ELF-1 (cell line): Measurements from ENCODE around the gene AMZ1.
A peak's percentile ranks its signal among the peaks of the same experiment; 100 is the strongest.
"Not testable (repeated sequence)": the region's sequence is repeated elsewhere in the genome, so short reads cannot be mapped to it uniquely, and the experiment has no call there.

Source experiments
- DNase-seq: peaks from one replicate; pipeline ENCODE4 v3.0.0-alpha.2; 2016; ENCODE audit warnings: low read depth, low spot score

AMZ1 gene

GRCh38 chr7:2668401-2668800 is 19.6 kb upstream of the AMZ1 start:
- no peak for DNase-seq

GRCh38 chr7:2670171-2670570 is 17.8 kb upstream of the AMZ1 start:
- DNase-seq = no peak

- peak; percentile 83 for DNase-seq
These were observed 17.1 kb upstream of the AMZ1 start for GRCh38 chr7:2670720-2671391.

GRCh38 chr7:2673214-2673613 is 14.8 kb upstream of the AMZ1 start:
- not testable (repeated sequence) for DNase-seq

GRCh38 chr7:2673934-2674333 is 14.1 kb upstream of the AMZ1 start:
- DNase-seq = no peak

GRCh38 chr7:2675256-2675764 is 12.7 kb upstream of the AMZ1 start:
- DNase-seq = no peak

- DNase-seq = peak; percentile 43
These were observed 11.4 kb upstream of the AMZ1 start for GRCh38 chr7:2676576-2676975.

GRCh38 chr7:2678454-2678853 is 9.5 kb upstream of the AMZ1 start:
- not testable (repeated sequence) for DNase-seq

GRCh38 chr7:2679135-2680127 is 8.6 kb upstream of the AMZ1 start:
- not testable (repeated sequence) for DNase-seq

GRCh38 chr7:2680256-2680655 is 7.7 kb upstream of the AMZ1 start:
- DNase-seq = no peak

- DNase-seq = peak; percentile 79
These were observed 7.1 kb upstream of the AMZ1 start for GRCh38 chr7:2680792-2681490.

GRCh38 chr7:2681929-2682799 is 5.8 kb upstream of the AMZ1 start:
- no peak for DNase-seq

GRCh38 chr7:2684501-2684900 is 3.5 kb upstream of the AMZ1 start:
- no peak for DNase-seq

GRCh38 chr7:2686101-2686500 is 1.9 kb upstream of the AMZ1 start:
- DNase-seq = no peak

GRCh38 chr7:2687338-2687869 is 598 bp upstream of the AMZ1 start:
- no peak for DNase-seq

- no peak for DNase-seq
These were observed 674 bp downstream of the AMZ1 start for GRCh38 chr7:2688409-2689342.

- DNase-seq = no peak
These were observed 1.4 kb downstream of the AMZ1 start for GRCh38 chr7:2689343-2689847.

GRCh38 chr7:2689951-2690705 is 2.1 kb downstream of the AMZ1 start:
- no peak for DNase-seq
